ENCODE results near the gene FNDC3B. TPM values are rescaled to one million over a fixed set of nuclear protein-coding genes. Genes with fewer than 3 reads are reported as not detected.

FNDC3B gene
- total RNA-seq, 4 donors from 2014 or later: 49.7 to 188 (median 165) TPM

DNA sequence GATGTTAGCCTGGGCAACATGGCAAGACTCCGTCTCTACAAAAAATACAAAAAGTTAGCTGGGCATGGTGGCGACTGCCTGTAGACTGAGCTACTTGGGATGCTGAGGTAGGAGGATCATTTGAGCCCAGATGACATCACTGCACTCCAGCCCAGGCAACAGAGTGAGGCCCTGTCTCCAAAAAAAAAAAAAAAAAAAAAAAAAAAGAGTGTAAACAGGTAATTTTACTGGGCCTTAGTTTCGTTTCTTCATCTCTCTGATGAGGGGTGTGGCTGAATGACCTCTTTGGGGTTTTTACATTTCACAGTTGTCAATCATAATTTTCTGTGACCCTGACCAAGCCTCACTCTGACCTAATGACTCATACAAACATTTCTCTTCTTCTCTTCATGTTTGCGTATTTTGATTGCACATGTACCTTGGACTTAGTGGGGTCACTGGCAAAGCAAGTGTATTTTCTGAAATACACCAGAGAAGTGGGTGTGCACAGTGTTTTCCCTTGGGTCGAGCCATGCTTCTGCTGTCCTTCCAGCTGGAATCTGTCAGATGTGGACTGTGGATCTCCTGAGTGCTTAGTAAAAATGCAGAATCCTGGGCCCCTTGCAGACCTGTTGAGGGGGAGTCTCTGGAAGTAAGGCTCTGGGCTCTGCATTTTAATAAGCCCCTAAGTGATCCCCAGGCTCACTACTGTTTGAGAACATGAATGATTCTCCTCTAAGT lies 140.5 kb downstream of the FNDC3B start:
- Histone ChIP-seq H3K9me3 (no peaks in the 10 kb centered on the region), H3K4me3 (no peak overlapping the region), H3K36me3 (no peaks in the 10 kb centered on the region), H3K27ac (no peak overlapping the region), H3K27me3 (no peaks in the 10 kb centered on the region), H3K4me1 (peaks cover 3 to 5% of the 10 kb centered on the region in 2 donors)
- no peak for DNase-seq
- intact Hi-C loops (cut with DNase I; ENCODE audit: low total_unique reads): no loop called here
- TF ChIP-seq, protein P1, sequence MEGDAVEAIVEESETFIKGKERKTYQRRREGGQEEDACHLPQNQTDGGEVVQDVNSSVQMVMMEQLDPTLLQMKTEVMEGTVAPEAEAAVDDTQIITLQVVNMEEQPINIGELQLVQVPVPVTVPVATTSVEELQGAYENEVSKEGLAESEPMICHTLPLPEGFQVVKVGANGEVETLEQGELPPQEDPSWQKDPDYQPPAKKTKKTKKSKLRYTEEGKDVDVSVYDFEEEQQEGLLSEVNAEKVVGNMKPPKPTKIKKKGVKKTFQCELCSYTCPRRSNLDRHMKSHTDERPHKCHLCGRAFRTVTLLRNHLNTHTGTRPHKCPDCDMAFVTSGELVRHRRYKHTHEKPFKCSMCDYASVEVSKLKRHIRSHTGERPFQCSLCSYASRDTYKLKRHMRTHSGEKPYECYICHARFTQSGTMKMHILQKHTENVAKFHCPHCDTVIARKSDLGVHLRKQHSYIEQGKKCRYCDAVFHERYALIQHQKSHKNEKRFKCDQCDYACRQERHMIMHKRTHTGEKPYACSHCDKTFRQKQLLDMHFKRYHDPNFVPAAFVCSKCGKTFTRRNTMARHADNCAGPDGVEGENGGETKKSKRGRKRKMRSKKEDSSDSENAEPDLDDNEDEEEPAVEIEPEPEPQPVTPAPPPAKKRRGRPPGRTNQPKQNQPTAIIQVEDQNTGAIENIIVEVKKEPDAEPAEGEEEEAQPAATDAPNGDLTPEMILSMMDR (IDR thresholded peaks at IDR 0.05): no peak
- TF ChIP-seq POLR2A (IDR thresholded peaks at IDR 0.05): no peak

DNA sequence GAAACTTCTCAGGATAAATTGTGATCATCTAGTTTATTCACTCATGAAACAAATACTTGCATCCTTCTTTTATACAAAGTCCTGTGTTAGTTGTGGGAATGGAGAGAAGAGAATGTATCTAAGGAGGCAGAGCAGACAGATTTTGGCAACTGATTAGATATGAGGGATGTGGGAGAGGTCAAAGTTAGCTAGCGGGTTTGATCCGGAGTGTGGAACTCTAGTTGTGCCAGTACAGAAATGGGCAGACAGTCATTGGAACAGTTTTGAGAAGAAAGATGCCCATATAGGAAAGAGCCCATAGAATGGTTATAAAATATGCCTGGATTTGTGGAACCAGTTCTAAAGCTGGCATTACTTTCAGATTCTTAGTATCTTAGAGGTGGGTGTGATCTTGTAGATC lies 141.1 kb downstream of the FNDC3B start:
- Histone ChIP-seq H3K9me3 (no peaks in the 10 kb centered on the region), H3K36me3 (no peaks in the 10 kb centered on the region), H3K4me1 (peaks cover 3 to 5% of the 10 kb centered on the region in 2 donors), H3K4me3 (no peak overlapping the region), H3K27ac (no peak overlapping the region), H3K27me3 (no peaks in the 10 kb centered on the region)
- TF ChIP-seq, protein P1 (IDR thresholded peaks at IDR 0.05): no peak
- TF ChIP-seq POLR2A (IDR thresholded peaks at IDR 0.05): no peak
- intact Hi-C loops (cut with DNase I; ENCODE audit: low total_unique reads): no loop called here
- no peak for DNase-seq

DNA sequence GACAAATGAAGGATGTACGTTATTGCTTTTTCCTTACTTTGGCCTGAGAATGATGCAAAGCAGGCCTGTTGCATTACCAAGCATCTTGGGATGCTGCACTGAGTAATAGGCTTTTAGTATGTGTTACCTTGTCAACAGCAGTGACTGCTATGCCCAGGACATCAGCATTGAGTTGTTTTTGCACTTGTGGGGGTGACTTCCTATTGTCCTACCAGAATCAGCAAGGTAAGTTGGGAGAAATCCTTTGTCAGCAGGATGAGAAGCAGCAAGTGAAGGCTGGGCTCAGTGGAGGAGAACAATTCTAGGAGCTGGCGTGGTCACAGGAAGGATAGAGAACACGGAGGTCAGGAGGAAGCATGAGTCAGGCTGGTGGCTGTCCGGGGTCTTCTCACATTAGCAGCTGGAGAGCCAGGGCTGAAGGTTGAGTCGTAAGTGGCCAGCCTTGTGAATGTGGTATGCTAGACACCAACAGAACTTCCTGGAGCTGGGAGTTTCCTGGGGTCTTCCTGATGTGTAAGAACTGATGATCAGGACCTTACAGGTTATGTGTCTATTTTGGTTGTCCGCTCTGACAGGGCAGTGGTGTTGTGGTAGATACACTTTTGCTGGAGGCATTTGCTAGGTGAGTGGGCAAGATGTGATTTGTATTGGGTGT lies 142.7 kb downstream of the FNDC3B start:
- intact Hi-C loops (cut with DNase I; ENCODE audit: low total_unique reads): no loop called here

DNA sequence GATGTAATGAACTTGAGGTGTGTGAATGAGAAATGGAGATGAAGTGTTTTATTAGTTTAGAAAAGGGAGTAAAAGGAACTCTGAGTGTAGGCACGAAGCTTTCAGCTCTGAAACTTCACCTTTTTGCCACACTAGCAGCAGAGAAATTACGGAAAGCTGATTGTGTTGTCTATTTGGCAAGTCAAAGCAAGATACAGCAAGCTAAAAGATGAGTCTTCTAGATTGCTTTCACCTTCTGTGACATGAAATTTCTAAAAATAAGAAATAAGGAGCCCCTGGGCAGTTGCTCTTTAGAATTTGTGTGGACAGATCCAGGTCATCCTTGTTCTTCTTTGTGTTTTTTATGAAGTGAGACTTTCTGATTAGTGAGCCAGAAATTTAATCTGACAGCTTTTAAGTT lies 143.4 kb downstream of the FNDC3B start:
- intact Hi-C loops (cut with DNase I; ENCODE audit: low total_unique reads): no loop called here
- Histone ChIP-seq H3K9me3 (no peaks in the 10 kb centered on the region), H3K4me3 (no peak overlapping the region), H3K27ac (no peak overlapping the region), H3K27me3 (no peaks in the 10 kb centered on the region), H3K36me3 (no peaks in the 10 kb centered on the region), H3K4me1 (peaks cover 3 to 5% of the 10 kb centered on the region in 2 donors)
- no peak for DNase-seq
- TF ChIP-seq, protein P1 (IDR thresholded peaks at IDR 0.05): no peak
- TF ChIP-seq POLR2A (IDR thresholded peaks at IDR 0.05): no peak

More for the DNA sequence above, 142.7 kb downstream of the FNDC3B start:
- peaks cover 3 to 5% of the 10 kb centered on the region in 2 donors for H3K4me1 ChIP-seq
- no peaks in the 10 kb centered on the region for H3K27me3 ChIP-seq
- H3K4me3 ChIP-seq: no peak overlapping the region
- no peaks in the 10 kb centered on the region for H3K9me3 ChIP-seq
- H3K36me3 ChIP-seq: no peaks in the 10 kb centered on the region
- H3K27ac ChIP-seq: peak overlapping the region in 1 of 2 donors; percentile 35
- no peak for TF ChIP-seq POLR2A (IDR thresholded peaks at IDR 0.05)
- TF ChIP-seq, protein P1 (IDR thresholded peaks at IDR 0.05): no peak
- DNase-seq: no peak

DNA sequence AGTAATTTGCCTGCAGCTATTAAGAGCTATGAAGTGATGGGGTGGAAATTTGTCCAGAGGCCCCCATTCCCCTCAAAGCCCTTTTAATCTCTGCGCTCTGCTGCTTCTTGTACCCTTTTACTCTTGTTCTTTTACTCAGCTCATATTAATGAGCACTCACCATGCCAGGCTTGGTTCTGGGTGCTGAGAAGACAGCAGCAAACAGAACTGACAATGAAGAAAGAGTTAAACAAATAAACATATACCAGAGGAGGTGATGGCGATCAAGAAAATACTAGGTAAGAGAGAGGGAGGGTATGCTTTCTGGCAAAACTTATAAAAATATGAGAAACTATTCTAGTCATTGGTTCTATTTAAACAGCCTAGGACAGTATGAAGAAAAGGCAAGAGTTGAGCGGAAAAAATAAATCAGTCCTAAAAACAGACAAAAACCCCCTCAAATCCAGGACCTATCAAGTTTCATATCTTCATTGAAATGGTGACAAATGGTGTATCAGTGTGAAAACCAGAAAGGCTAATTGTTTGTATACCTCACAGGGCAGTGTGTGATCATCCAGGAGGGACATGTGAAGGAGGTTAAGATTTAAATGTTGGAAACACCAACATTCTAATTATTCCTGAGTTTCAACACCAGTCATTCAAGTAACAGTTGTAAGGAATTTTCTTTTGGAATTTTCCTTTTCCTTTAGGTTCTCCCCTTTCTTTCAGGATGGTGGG lies 144.9 kb downstream of the FNDC3B start:
- no peaks in the 10 kb centered on the region for H3K27me3 ChIP-seq
- intact Hi-C loops (cut with DNase I; ENCODE audit: low total_unique reads): no loop called here
- no peak overlapping the region for H3K4me3 ChIP-seq
- no peak for DNase-seq
- H3K27ac ChIP-seq: no peak overlapping the region
- H3K4me1 ChIP-seq: peaks cover 3 to 5% of the 10 kb centered on the region in 2 donors
- TF ChIP-seq POLR2A (IDR thresholded peaks at IDR 0.05): no peak
- TF ChIP-seq, protein P1 (IDR thresholded peaks at IDR 0.05): no peak
- no peaks in the 10 kb centered on the region for H3K9me3 ChIP-seq
- H3K36me3 ChIP-seq: no peaks in the 10 kb centered on the region
